ENCODE results near the gene FGF18. TPM values are rescaled to one million over a fixed set of nuclear protein-coding genes. Genes with fewer than 3 reads are reported as not detected.
"Not testable (repeated sequence)": the region's sequence is repeated elsewhere in the genome, so short reads cannot be mapped to it uniquely, and the experiment has no call there.

The FGF18 gene
- total RNA-seq, 1 donor from 2014 or later = 2.4 TPM

- H3K27ac Mint-ChIP-seq (ENCODE audit: unreplicated experiment) = peak overlapping the region; percentile 27
- H3K4me3 Mint-ChIP-seq = peak overlapping the region; percentile 57
- peaks cover 60% of the 10 kb centered on the region for H3K36me3 Mint-ChIP-seq (ENCODE audit: low read depth)
- no peaks in the 10 kb centered on the region for H3K9me3 Mint-ChIP-seq
- peaks cover 44% of the 10 kb centered on the region for H3K4me1 Mint-ChIP-seq
- no peak for DNase-seq (ENCODE audit: low read depth, low spot score)
- TF ChIP-seq CTCF (conservative IDR thresholded peaks at IDR 0.05) = no peak
- H3K27me3 Mint-ChIP-seq (ENCODE audit: low read depth) = peaks cover 7% of the 10 kb centered on the region
Measured at GRCh38 chr5:171397190-171397589, 22.3 kb upstream of the FGF18 start.

GRCh38 chr5:171397599-171397998, 21.8 kb upstream of the FGF18 start:
- no peak for DNase-seq (ENCODE audit: low read depth, low spot score)
- Mint-ChIP-seq H3K9me3 (no peaks in the 10 kb centered on the region), H3K4me3 (peak overlapping the region; percentile 57), H3K4me1 (peaks cover 40% of the 10 kb centered on the region), H3K36me3 (ENCODE audit: low read depth) (peaks cover 59% of the 10 kb centered on the region), H3K27ac (ENCODE audit: unreplicated experiment) (no peak overlapping the region), H3K27me3 (ENCODE audit: low read depth) (peaks cover 6% of the 10 kb centered on the region)
- no peak for TF ChIP-seq CTCF (conservative IDR thresholded peaks at IDR 0.05)

GRCh38 chr5:171398660-171399059, 20.8 kb upstream of the FGF18 start:
- not testable (repeated sequence) for H3K27me3 Mint-ChIP-seq (ENCODE audit: low read depth); H3K9me3 Mint-ChIP-seq; DNase-seq (ENCODE audit: low read depth, low spot score); H3K27ac Mint-ChIP-seq (ENCODE audit: unreplicated experiment)
- H3K36me3 Mint-ChIP-seq (ENCODE audit: low read depth) = peaks cover 52% of the 10 kb centered on the region
- H3K4me1 Mint-ChIP-seq = peaks cover 32% of the 10 kb centered on the region
- H3K4me3 Mint-ChIP-seq = peak overlapping the region; percentile 59

- Mint-ChIP-seq H3K36me3 (ENCODE audit: low read depth) (peaks cover 56% of the 10 kb centered on the region), H3K4me3 (peak overlapping the region; percentile 11), H3K4me1 (peaks cover 30% of the 10 kb centered on the region), H3K27me3 (ENCODE audit: low read depth) (peaks cover 2% of the 10 kb centered on the region), H3K9me3 (no peaks in the 10 kb centered on the region), H3K27ac (ENCODE audit: unreplicated experiment) (no peak overlapping the region)
- TF ChIP-seq CTCF (conservative IDR thresholded peaks at IDR 0.05) = no peak
- no peak for DNase-seq (ENCODE audit: low read depth, low spot score)
Measured at GRCh38 chr5:171400169-171400568, 19.3 kb upstream of the FGF18 start.

GRCh38 chr5:171401167-171401947, 18.1 kb upstream of the FGF18 start:
- no peak for DNase-seq (ENCODE audit: low read depth, low spot score)
- H3K27me3 Mint-ChIP-seq (ENCODE audit: low read depth) = peaks cover 2% of the 10 kb centered on the region
- H3K4me1 Mint-ChIP-seq = peaks cover 30% of the 10 kb centered on the region
- H3K9me3 Mint-ChIP-seq = no peaks in the 10 kb centered on the region
- no peak overlapping the region for H3K27ac Mint-ChIP-seq (ENCODE audit: unreplicated experiment)
- no peak for TF ChIP-seq CTCF (conservative IDR thresholded peaks at IDR 0.05)
- H3K4me3 Mint-ChIP-seq = peak overlapping the region; percentile 2
- peaks cover 59% of the 10 kb centered on the region for H3K36me3 Mint-ChIP-seq (ENCODE audit: low read depth)

GRCh38 chr5:171402751-171403150, 16.7 kb upstream of the FGF18 start:
- not testable (repeated sequence) for H3K27ac Mint-ChIP-seq (ENCODE audit: unreplicated experiment); H3K9me3 Mint-ChIP-seq; H3K27me3 Mint-ChIP-seq (ENCODE audit: low read depth); DNase-seq (ENCODE audit: low read depth, low spot score); H3K4me3 Mint-ChIP-seq
- H3K36me3 Mint-ChIP-seq (ENCODE audit: low read depth) = peaks cover 59% of the 10 kb centered on the region
- H3K4me1 Mint-ChIP-seq = peaks cover 23% of the 10 kb centered on the region

All from neural crest cell (in vitro differentiated cells).